GM18520 (cell line): ENCODE data around the gene SMTN.

Experiments used
- ATAC-seq: cut with Tn5 transposase; IDR thresholded peaks from one replicate; pipeline ENCODE4 v1.9.1; 2021; ENCODE audit not compliant: unreplicated experiment

The SMTN gene

GRCh38 chr22:31125521-31126117 lies 44.5 kb downstream of the SMTN start:
- ATAC-seq: no peak

DNA sequence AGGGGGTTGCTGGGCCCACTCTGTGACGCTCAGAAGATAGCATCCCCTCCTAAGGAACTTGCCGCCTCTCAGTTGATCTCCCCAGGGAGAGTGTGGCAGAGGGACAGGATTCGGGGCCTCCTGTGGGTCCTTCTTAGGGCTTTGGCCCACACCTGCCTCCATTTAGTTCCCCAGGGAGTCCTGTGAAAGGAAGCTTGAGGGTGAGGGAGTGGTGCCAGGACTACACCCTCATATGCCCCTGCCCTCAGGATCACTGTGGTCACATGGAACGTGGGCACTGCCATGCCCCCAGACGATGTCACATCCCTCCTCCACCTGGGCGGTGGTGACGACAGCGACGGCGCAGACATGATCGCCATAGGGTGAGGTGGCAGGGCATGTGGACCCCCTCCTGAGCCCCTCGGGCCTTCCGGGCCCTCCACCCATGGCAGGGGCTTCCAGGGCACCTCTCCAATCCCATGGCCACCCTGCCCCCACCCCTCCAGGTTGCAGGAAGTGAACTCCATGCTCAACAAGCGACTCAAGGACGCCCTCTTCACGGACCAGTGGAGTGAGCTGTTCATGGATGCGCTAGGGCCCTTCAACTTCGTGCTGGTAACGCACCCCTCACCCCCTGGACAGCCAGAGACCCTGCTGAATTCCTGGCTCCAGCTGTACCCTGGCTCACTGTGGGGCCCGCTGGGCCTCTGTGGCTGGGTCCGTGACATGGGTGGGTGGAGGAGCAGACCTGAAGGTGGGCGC lies 45.2 kb downstream of the SMTN start:
- no peak for ATAC-seq

DNA sequence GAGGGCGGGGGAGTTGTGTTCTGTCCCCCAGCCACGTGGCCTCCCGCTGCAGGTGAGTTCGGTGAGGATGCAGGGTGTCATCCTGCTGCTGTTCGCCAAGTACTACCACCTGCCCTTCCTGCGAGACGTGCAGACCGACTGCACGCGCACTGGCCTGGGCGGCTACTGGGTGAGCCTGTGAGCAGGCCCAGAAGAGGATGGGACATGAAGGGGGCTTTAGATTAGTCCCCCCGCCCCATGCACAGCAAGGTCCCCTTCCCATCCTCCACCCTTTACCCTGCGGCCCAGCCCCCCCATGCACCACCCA lies 45.7 kb downstream of the SMTN start:
- ATAC-seq: no peak

DNA sequence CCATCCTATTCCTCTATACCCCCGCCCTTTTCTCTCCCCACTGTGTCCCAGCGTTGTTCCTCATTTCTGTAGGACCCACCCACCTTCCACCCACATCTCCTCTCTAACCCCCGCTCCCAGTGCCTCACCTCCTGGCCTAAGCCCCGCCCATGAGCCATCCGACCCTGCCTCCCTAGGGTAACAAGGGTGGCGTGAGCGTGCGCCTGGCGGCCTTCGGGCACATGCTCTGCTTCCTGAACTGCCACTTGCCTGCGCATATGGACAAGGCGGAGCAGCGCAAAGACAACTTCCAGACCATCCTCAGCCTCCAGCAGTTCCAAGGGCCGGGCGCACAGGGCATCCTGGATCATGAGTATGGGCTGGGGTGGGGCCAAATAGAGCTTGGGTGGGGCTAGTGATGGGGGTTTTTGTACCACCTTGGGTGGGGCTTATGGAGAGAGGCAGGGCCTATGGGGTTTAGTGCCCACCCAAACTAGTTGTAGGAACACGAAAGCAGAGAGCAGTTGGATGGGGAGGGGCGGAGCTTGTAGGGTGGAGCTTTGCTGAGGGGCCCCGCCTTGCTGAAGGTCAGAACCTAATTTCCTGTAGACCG lies 46.2 kb downstream of the SMTN start:
- no peak for ATAC-seq

- ATAC-seq: no peak
These were observed 47.0 kb downstream of the SMTN start for GRCh38 chr22:31128156-31128555.

GRCh38 chr22:31130873-31131272 lies 49.8 kb downstream of the SMTN start:
- ATAC-seq: no peak

- ATAC-seq: no peak
These were observed 52.8 kb downstream of the SMTN start for GRCh38 chr22:31133911-31134310.

DNA sequence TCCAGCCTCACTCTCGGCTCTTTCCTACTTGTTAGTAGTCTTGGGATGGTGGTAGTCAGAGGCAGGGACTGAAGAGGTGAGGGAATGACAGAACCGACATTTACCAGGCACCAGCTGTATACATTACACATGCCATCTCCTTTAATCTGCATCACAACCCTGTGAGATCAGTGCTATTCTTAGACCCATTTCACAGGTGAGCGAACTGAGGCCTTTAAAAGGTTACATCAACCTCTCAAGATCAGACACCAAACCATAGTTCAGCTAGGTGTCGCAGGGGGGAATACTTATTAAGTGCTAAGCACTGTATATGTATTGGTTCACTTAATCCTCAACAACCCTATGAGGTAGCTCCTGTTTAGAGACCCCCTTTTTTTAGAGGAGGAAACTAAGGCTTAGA lies 53.6 kb downstream of the SMTN start:
- no peak for ATAC-seq

GRCh38 chr22:31135706-31136105 lies 54.6 kb downstream of the SMTN start:
- ATAC-seq: no peak

GRCh38 chr22:31136155-31136554 lies 55.0 kb downstream of the SMTN start:
- ATAC-seq: no peak

DNA sequence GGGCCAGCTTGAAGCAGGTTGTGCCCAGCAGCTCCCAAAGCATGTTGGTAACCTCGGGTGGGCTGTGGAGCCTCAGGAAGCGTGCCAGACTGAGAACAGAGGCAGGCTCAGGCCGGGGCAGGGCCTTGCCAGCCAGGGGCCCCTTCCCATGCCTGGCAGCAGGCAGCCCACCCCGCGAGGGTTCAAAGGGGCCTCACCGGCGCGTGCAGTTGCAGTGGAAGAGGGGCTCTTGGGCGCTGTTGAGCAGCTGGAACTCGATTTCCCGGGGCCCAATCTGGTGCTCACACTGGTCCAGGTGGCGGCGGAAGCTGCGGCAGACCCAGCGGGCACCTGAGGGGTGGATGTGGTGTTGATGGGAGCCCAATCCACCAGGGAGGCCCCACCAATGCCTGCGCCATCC lies 55.6 kb downstream of the SMTN start:
- no peak for ATAC-seq

DNA sequence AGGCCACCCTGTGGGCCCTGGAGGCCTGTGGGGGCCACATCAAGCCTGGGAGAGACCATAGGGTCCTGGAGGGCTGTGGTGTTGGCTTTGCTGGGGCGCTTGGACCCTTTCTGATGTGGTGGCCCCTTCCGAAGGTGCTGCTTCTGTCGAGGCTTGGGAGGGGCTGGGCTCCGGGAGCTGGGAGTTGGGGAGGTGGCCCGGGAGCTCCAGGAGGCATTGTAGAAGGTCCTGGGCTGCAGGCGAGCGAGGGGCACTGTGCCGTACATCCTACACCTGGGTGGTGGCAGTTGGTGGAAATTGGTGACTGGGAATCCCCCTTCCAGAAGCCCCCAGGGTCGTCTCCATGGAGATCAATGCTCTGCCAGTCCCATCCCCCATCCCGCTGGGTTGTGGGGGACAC lies 56.6 kb downstream of the SMTN start:
- no peak for ATAC-seq

GRCh38 chr22:31138126-31138525 lies 57.0 kb downstream of the SMTN start:
- no peak for ATAC-seq

DNA sequence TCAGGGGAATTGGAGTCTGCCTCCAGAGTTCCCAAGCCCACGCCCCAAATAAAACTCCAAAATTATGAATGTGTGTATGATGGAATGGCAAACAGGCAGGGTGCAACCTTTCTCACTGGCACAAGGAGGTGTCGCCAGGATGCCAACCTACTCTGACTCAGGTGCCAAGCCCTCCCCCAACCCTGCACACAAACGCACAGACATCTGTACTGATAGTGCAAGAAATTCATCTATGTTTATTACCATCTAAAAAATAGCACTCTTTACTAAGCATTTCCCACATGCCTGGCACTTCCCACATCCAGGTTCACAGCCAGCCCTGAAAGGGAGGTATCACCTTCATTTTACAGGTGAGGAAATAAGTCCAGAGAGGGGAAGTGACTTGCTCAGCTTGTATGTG lies 57.9 kb downstream of the SMTN start:
- no peak for ATAC-seq

DNA sequence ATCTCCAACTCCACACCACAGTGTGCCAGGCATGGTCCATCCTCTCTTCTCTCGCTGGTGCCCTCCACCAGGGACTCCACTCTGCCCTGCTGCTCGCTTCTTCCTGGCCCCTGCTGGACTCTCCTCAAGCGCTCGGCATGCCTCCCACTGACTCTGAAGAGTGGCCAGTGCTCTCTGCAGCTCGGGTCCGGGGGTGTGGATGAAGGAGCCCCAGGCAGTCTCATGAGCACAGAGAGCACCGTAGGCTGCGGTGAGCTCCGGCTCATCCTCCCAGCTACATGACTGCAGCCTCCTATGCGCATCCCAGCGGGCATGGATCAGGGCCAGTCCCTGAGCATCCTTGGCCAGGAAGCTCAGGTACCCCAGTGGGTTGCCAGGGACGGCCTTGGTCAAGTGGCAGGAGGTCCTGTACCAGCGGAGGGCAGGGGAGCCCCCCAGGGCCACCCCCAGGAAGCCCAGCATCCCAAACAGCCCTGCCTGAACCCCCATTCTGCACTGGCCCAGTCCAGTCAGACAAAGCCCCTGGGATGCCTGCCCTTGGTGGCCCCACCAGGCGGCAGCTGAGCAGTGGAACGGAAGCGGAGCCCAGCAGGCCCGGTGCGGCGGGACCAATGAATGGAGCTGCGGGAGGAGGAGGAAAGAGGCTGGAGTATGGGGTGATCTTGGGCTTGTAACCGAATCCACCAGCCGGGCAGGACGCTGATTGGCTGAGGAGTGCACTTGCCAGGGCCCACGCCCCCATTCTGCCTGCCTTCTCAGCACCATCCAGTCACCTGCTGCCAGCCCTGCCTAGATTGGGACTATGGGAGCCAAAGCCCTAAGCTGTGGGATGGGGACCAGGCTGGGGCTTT lies 59.0 kb downstream of the SMTN start, which contains the start of gene PLA2G3:
TSS of gene PLA2G3 (minus strand) at position 643 of the 851 bp plus-strand sequence. CDS start at position 489, 154 bp downstream.
- ATAC-seq: no peak

DNA sequence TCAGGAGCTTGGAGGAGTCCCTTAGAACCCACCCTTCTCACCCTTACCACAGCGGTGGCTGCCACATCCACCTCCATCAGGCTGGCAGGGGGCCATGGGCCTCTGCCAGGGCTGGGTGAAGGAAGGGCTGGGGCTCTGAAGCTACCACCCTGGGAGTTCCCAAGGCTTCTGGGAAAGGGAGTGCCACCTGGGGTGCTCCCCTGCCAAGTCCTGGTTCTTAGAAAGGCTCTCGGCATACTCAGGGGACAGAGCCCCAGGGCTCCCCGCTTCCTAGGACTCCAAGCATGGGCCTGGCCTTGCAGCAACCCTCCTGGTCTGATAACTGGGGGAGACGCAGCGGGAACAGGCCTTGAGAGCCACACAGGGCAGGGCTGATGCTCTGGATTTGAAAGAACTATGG lies 59.6 kb downstream of the SMTN start:
- no peak for ATAC-seq

DNA sequence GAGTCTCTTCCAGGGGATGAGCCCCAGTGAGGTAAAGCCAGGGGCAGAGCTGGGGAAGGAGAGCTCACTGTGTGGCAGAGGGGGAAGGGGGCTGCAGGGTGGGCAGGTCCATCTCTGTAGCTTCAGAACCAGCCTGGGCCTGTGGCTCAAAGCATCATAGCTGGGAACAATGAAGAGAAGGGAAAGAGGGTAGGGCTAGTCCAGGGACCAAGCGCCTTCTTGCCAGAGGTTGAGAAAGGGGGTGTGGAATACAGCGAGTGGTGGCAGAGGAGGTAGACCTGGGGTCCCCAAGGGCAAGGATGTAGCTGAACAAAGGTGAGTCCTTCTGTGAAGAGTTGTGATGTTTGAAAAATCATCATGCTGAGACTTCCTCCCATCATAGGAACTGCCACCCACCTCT lies 60.4 kb downstream of the SMTN start:
- no peak for ATAC-seq

DNA sequence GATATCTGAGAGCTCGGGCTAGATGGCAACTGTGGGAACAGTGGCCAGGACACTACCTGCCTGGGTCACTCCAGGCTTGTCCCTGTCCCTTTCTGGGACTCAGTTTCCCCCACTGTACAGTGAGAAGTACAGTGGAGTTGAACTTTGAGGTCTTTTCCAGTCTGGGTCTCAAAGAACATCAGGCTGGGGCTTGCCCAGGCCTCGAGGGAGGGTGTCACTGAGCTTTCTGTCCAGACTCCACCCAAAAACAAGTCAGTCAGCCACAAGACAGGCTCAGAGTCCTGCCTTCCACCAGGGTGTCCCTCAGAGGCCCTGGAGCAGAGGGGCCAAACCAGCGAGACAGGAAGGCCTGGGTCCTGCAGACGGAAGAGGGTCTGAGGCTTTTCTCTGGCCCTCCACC lies 61.2 kb downstream of the SMTN start:
- ATAC-seq: no peak

DNA sequence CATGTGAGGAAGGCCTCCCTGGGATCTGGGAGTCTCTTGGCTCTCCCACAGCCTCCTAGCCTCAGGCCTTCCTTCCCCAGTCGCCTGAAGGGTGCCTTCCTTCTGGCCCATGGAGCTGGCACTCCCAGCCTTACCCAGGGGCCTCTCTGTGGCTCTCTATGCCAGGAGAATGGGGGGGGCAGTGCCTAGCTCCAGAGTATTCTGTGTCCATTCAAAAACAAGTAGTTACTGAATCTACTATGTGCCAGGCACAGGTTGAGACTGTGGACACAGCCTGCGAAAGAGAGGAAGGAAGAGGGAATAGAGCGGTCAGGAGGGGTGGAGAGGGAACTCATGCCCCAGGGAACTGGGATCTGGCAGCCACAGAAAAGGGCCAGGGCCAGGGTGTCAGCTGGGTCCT lies 61.9 kb downstream of the SMTN start:
- ATAC-seq: no peak

GRCh38 chr22:31143537-31143936 lies 62.4 kb downstream of the SMTN start:
- ATAC-seq: no peak

- no peak for ATAC-seq
These were observed 63.1 kb downstream of the SMTN start for GRCh38 chr22:31144223-31144622.

- no peak for ATAC-seq
These were observed 67.4 kb downstream of the SMTN start for GRCh38 chr22:31148488-31148887.
